ENCODE measurements around the gene VRK2.
"Not testable (repeated sequence)": the region's sequence is repeated elsewhere in the genome, so short reads cannot be mapped to it uniquely, and the experiment has no call there.

The VRK2 gene

DNA sequence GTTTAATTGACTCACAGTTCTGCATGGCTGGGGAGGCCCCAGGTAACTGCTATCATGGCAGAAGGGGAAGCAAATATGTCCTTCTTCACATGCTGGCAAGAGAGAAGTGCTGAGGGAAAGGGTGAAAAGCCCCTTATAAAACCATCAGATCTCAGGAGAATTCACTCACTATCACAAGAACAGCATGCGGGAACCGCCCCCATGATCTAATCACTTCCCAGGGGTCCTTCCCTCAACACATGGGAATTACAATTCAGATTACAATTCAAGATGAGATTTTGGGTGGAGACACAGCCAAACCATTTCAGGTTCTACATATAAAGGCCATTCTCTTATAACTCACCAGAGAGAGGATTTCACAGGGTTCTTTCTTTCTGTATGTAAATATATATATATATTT is 62.9 kb downstream of the VRK2 start:
- no peak overlapping the region for H3K4me3 ChIP-seq (ENCODE audit: low read length)
- TF ChIP-seq ZNF274 (IDR thresholded peaks at IDR 0.05; ENCODE audit: low read depth, low read length), result no peak

DNA sequence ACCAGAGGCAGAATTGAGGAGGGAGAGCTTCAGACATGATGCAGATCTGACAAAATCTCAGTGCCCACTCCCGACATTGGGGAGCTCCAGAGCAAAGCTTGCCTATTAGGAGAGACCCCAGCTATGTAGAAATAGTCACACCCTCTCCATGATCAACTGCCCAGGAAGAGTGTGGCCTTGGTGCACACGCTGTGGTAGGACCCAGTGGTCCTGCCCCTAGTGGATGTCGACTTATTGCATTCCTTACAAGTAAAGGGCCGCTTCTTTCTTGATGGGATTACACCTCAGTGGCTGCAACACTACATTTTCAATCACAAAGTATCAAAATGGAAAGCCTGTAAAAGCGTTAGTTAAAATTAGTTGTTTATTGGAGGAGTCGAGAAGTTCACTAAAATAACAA is 64.2 kb downstream of the VRK2 start:
- no peak for TF ChIP-seq ZNF274 (IDR thresholded peaks at IDR 0.05; ENCODE audit: low read depth, low read length)
- no peak overlapping the region for H3K4me3 ChIP-seq (ENCODE audit: low read length)

DNA sequence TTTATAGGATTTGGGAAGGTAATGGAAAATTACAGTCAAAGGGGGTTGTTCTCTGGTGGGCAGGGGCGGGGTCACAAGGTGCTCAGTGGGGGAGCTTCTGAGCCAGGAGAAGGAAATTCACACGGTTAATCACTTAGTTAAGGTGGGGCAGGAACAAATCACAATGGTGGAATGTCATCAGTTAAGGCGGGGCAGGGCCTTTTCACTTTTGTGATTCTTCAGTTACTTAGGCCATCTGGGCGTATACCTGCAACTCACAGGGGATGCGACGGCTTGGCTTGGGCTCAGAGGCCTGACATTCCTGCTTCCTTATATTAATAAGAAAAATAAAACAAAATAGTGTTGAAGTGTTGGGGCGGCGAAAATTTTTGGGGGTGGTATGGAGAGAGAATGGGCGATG is 67.0 kb downstream of the VRK2 start:
- not testable (repeated sequence) for H3K4me3 ChIP-seq (ENCODE audit: low read length)

DNA sequence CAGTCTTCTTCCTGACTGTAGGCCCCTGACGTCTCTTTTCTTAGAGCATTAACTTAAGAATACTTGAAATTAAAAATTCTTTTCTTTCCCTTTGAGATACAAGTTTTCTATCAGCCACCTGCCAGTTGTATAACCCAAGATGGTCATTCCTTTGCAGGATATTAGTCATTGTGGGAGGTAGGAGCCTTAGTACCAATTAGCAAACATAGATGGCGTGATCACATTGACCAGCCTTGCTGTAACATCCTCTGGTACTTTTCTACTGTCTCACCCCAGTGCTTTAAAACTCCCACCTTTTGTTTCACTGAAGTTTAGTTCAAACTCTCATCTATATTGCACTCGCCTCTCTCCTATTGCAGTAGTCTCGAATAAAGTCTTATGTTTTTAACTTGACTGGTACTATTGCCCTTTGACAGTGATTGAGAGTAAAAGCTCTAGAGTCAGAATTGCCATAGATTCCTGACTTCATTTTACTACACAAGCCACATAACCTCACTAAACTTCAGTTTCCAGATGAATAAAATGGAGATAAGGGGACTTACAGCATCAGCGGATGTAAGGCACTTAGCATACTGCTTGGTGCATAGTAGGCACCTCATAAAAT is 74.1 kb downstream of the VRK2 start:
- TF ChIP-seq ZNF274 (IDR thresholded peaks at IDR 0.05; ENCODE audit: low read depth, low read length), result no peak
- no peak overlapping the region for H3K4me3 ChIP-seq (ENCODE audit: low read length)

DNA sequence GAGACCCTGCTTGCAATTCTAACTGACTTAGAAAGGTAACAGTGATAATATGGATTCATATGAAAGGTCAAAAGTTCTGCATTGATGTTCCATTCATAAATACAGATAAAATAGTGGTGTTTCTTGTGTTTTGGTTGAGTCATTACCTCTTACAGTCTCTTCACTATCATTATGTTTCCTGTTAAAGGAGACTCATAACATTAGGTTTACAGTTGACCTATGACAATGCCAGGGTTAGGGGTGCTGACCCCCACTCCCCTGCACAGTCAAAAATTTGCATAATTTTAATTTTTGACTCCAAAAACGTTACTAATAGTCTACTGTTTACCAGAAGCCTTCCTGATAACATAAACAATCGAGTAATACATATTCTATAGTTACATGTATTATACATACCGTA is 75.4 kb downstream of the VRK2 start:
- TF ChIP-seq ZNF274 (IDR thresholded peaks at IDR 0.05; ENCODE audit: low read depth, low read length), result no peak
- no peak overlapping the region for H3K4me3 ChIP-seq (ENCODE audit: low read length)

DNA sequence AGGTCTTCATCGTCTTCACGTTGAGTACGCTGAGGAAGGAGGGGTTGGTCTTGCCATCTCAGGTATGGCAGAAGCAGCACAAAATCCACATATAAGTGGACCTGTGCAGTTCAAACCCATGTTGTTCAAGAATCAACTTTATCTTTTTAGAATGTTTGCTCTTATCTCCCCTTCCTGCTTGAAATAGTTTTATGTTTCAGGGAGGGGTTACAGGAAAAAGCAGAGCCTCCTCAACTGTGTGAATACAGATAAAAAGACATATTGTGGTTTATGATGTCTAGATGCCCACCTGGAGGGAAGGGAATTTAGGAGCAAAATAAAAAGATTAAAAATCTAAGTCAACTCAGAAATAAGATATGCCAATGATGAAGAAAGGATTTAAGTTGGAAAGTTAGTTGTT is 75.9 kb downstream of the VRK2 start:
- H3K4me3 ChIP-seq (ENCODE audit: low read length), result no peak overlapping the region
- no peak for TF ChIP-seq ZNF274 (IDR thresholded peaks at IDR 0.05; ENCODE audit: low read depth, low read length)

DNA sequence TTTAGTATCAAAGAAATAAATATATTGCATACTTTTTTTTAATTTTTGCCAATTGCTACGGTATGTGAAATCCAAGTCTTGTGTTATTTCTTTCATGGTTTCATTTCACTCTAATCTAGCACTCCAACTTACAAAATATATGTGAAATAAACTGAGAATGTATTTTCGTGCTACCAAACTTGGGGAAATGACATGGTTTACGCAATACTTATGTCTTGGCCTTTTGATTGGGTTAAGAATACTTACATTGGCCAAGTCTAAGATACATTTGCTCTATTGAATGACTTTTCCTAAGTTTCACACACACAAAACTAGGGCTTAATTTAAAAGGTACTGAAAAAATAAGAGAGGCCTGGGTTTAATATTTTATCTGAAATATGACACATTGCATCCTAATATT is 80.5 kb downstream of the VRK2 start:
- H3K4me3 ChIP-seq (ENCODE audit: low read length), result no peak overlapping the region
- TF ChIP-seq ZNF274 (IDR thresholded peaks at IDR 0.05; ENCODE audit: low read depth, low read length), result no peak

DNA sequence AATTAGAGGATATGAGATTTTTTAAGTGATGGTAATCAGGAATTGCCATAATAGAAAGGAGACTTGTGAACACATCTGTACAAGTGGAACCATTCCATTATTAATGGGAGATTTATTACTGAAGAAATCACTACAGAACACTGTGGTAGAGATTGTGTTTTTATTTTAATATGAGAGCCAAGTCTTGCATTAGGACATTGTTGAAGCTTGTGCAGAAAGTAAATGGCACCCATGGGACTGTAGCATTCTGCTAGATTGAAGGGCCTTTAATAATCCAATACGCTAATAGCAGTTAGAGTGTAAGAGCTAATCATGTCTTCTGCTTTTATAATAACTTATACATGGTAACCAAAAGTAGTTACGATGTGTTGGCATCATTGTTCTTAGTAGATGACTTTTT is 83.6 kb downstream of the VRK2 start:
- H3K4me3 ChIP-seq (ENCODE audit: low read length), result no peak overlapping the region
- no peak for TF ChIP-seq ZNF274 (IDR thresholded peaks at IDR 0.05; ENCODE audit: low read depth, low read length)

DNA sequence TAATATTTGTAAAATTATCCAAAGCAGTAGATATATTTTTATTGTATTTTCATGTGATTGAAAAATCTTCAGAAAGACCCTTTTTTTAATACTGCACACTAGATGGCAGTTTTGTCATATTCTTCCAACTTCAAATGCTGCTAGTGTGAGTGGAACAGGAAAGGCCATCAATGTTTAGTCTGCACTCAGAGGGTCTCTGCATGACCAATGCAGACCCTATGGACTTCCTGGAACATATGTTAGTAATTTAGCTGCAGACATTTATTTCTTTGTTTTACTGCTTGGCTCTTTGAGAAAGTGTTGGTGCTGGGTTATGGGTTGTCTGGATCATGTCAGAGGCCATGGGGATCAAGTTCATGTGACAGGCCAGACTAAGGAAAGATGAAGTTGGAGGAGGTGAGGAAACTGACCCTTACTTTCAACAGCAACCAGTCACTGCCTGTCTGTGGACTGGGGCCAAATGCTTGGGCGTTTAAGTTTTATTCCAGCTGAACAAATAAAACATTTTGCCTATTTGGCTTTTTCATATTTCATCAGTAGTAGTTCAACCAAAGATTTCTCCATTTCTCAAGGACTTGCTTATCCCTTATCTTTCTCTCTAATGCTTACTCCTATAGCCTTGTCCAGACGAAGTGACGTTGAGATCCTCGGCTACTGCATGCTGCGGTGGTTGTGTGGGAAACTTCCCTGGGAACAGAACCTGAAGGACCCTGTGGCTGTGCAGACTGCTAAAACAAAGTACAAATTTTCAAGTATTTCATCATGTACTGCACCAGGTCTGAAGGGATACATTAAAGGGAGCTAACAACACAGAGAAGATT is 84.8 kb downstream of the VRK2 start:
- no peak overlapping the region for H3K4me3 ChIP-seq (ENCODE audit: low read length)
- TF ChIP-seq ZNF274 (IDR thresholded peaks at IDR 0.05; ENCODE audit: low read depth, low read length), result no peak

DNA sequence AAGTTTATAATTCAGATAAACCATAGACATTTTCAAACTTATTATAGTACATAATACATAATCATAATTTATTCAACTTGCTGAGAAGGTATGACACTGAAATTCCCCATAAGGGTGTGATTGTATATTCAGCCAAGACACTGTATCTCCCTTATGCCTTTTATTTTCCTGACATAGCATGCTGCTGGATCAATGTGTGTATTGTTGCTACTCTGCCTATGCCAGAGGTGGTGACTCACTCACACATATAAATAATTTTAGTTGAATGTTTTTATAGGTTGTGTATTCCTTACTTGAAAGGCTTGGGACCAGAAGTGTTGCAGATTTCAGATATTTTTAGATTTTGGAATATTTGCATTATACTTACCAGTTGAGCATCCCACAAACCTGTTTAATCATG is 86.8 kb downstream of the VRK2 start:
- no peak overlapping the region for H3K4me3 ChIP-seq (ENCODE audit: low read length)
- TF ChIP-seq ZNF274 (IDR thresholded peaks at IDR 0.05; ENCODE audit: low read depth, low read length), result no peak

DNA sequence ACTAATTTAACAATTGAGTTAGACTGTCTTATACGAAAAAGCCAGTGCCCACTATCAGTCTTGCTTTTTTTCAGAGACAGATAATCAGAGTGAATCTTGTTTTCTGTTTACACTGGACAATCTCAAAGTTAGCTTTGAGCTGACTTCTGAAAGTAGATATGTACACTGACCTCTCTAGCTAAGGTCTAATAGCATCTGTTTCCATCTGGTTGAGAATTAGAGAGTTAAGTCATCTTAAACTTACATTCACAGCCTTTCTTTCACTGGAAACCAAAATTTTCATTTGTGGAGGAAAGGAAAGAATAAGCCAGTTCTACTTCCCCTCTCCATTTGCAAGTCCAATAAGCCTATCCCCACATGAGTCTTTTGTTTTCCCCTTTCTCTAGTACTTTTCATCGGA is 89.3 kb downstream of the VRK2 start:
- no peak overlapping the region for H3K4me3 ChIP-seq (ENCODE audit: low read length)
- no peak for TF ChIP-seq ZNF274 (IDR thresholded peaks at IDR 0.05; ENCODE audit: low read depth, low read length)

DNA sequence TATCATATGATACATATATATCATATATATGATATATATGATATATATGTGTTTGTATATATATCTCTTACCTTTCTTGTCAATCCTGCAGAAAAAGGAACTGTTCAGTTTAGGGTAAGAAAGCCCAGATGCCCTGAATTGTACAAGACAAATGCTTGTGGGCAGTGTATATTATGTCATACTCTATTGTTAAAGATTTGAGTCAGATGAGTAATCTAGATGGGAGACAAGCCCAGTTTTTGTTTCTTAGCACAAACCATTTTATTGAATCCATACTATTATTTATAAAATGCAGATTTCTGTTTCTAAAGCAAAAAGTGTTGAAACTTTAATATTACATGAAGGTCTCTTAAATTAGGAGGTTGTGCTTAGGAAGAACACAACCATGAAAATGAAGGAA is 90.6 kb downstream of the VRK2 start:
- TF ChIP-seq ZNF274 (IDR thresholded peaks at IDR 0.05; ENCODE audit: low read depth, low read length), result no peak
- no peak overlapping the region for H3K4me3 ChIP-seq (ENCODE audit: low read length)

DNA sequence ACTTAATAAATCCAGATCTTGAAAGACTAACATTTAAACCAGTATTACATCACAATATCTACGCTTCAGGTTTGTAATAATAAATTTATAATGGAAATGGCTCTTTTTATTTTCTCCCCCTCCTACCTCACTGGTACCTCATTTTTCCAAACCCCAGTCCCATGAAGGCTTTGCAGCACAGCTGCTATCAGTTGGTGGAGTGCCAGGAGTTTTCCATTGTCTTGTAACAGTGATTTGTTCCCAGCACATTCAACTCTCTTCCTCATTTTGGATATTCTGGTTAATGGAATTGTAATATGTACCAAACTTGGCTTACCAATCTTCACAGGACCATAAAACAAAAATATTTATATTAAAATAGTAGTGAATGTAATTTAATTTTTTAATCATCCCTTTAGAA is 91.2 kb downstream of the VRK2 start:
- H3K4me3 ChIP-seq (ENCODE audit: low read length), result no peak overlapping the region
- no peak for TF ChIP-seq ZNF274 (IDR thresholded peaks at IDR 0.05; ENCODE audit: low read depth, low read length)

DNA sequence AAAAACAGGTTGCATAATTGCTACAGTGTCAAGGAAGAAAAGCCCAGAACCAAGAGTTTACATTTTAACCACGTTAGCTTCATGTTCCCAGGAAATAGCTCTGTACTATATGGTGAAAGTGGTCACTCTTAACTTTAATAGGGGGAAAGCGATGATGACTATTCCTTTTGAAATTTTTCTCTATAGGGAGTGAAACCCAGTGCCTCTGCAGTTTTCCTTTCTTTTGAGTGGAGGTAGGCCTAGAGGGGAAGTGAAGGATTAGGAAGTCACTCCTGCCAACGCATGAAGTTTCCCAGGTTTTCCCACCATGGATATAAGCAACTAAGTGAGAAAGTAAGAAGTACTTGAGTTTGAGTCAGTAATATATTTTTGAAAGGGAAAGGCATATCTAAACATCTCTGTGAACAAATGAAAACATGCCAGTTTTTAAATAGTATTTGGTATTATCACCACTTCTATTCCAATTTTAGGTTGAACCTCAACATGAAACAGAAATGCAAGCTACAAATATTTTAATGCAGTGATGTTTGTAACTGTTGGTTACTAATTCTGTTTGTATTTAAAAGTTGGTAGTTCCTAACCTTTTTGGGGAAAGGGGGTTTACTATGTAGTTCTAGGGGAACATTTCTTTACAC is 91.9 kb downstream of the VRK2 start:
- no peak overlapping the region for H3K4me3 ChIP-seq (ENCODE audit: low read length)
- TF ChIP-seq ZNF274 (IDR thresholded peaks at IDR 0.05; ENCODE audit: low read depth, low read length), result no peak

DNA sequence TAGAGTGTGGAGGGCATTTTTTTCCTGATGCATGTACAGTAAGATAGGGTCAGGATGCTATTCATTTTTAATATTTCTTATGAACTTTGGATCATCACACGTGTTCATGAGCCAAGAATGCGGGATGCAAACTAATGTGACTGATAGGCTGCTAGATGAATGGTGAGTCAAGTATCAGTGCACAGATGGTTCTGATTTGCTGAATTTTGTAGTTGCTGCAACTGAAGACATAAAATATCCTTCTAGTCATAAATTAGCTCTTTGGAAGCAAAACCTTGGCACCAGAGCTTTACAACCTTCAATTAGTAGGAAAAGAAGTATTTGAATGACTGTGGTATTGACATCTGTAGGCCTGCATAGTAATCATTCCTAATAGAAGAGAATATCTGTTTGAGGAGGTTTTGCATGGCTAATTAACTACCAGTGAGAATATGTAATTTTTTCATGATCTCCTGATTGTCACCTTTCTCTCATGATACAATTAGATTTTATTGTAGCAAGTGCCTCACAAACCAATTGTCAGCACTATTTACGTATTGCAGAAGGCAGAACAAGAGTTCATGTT is 94.0 kb downstream of the VRK2 start:
- no peak for TF ChIP-seq ZNF274 (IDR thresholded peaks at IDR 0.05; ENCODE audit: low read depth, low read length)
- H3K4me3 ChIP-seq (ENCODE audit: low read length), result no peak overlapping the region

DNA sequence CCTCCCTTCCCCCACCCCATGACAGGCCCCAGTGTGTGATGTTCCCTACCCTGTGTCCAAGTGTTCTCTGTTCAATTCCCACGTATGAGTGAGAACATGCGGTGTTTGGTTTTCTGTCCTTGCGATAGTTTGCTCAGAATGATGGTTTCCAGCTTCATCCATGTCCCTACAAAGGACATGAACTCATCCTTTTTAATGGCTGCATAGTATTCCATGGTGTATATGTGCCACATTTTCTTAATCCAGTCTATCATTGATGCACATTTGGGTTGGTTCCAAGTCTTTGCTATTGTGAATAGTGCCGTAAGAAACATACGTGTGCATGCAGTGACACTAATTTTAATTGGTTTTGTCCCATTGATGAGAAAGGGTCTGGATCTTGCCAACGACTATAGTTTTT is 99.2 kb downstream of the VRK2 start:
- not testable (repeated sequence) for H3K4me3 ChIP-seq (ENCODE audit: low read length)
